ENCODE data around the gene GSK3B.

Gene GSK3B

DNA sequence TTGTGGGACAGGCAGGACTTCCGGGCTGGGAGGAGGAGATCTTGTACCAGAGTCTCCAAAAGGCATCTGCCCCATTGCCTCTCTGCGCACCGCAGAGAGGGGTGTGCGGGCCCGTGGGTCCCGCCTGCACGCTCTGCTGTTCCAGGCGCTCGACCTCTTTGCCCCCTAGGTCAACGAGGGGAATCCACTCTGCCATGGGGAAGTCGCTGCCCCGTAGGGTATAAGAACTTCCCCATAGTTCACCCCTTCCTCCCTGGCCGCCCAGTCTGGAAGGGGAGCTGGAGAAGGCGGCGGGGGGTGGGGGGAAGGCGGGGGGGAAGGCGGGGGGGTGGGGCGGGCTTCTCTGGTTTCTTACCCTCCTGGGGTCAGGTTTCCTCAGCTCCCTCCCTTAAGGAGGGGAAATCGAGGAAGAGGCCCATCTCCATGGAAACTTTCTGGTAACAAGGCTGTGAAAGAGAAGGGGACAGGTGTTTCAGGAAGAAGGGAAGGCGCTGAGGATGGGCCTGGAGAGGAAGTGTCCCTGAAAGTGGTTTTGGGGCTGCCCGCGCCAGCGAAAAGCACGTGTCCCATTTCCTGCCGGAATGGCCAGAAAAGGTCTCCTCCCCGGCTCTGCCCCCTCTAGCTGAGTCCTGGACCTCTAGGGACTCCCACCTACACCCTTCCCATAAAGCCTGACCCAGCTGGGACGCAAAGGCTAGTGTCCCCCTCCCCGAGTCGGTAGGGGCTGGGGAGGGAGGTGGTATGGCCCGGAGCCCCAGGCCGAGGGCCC is 284.8 kb downstream of the GSK3B start:
- DNase-seq (ENCODE audit: low spot score), result peak; percentile 52
- TF ChIP-seq, protein P1, sequence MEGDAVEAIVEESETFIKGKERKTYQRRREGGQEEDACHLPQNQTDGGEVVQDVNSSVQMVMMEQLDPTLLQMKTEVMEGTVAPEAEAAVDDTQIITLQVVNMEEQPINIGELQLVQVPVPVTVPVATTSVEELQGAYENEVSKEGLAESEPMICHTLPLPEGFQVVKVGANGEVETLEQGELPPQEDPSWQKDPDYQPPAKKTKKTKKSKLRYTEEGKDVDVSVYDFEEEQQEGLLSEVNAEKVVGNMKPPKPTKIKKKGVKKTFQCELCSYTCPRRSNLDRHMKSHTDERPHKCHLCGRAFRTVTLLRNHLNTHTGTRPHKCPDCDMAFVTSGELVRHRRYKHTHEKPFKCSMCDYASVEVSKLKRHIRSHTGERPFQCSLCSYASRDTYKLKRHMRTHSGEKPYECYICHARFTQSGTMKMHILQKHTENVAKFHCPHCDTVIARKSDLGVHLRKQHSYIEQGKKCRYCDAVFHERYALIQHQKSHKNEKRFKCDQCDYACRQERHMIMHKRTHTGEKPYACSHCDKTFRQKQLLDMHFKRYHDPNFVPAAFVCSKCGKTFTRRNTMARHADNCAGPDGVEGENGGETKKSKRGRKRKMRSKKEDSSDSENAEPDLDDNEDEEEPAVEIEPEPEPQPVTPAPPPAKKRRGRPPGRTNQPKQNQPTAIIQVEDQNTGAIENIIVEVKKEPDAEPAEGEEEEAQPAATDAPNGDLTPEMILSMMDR (IDR thresholded peaks at IDR 0.05; ENCODE audit: extremely low read depth, missing control alignments), result no peak

DNA sequence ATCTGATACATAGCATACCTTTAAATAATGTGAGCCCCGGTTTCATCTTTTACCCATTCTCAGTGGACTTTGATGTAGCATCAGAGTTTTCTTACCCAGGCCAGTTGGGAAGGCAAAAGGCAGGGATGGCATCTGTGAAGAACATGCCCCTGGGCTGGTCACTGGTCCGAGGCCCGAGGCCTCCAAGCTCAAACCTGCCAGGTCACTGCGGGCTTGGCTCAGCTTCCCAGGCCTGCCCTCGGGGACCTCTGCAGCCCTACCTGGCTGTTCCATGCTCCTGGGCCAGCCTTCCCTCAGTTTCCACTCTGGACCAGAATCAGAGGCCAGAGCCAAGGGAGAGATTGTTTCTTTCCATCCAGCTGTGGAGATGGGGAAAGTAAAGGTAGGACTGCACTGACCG is 285.4 kb downstream of the GSK3B start:
- TF ChIP-seq, protein P1 (IDR thresholded peaks at IDR 0.05; ENCODE audit: extremely low read depth, missing control alignments), result no peak
- no peak for DNase-seq (ENCODE audit: low spot score)

- DNase-seq (ENCODE audit: low spot score), result no peak
- TF ChIP-seq, protein P1 (IDR thresholded peaks at IDR 0.05; ENCODE audit: extremely low read depth, missing control alignments), result no peak
Observed at GRCh38 chr3:119808244-119808643, 286.0 kb downstream of the GSK3B start.

- TF ChIP-seq, protein P1 (IDR thresholded peaks at IDR 0.05; ENCODE audit: extremely low read depth, missing control alignments), result no peak
- DNase-seq (ENCODE audit: low spot score), result no peak
Observed at GRCh38 chr3:119800844-119801243, 293.4 kb downstream of the GSK3B start.

DNA sequence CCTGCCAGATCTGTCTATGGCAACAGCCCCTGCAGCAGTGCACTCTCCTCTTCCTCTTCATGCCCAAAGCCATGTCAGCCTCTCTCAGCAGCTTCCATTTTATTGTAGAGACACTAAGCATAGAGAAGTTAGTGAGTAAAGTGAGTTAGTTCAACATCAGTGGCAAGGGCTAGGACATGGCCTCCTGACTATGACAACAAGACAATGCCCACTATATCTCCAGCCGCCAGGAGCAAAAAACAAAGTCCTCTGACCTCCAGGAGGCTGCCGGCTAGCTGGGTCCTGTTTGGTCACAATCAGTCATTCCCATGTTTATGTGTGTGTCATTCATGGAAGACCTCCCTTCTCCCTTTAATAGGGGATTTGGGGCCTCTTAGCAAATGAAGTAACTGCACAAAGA is 297.5 kb downstream of the GSK3B start:
- TF ChIP-seq, protein P1 (IDR thresholded peaks at IDR 0.05; ENCODE audit: extremely low read depth, missing control alignments), result no peak
- no peak for DNase-seq (ENCODE audit: low spot score)

DNA sequence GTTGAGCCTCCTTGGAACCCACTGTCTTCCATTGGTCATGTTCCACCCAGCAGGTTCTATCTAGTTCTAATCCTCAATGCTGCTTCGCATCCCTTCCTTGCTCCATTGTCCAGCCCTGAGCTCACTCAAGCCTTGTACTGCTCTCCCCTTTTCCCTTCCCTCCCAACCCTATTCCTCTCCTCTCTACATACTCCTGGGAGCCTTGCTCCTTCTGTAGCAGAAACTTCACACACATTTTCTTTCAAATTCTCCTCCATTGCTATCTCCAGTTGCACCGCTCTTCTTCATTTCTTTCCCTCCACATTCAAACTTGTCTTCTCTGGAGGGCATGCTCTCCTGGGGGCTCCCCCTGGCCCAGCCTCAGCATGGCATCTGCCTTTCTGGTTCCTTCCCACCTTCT is 297.9 kb downstream of the GSK3B start:
- TF ChIP-seq, protein P1 (IDR thresholded peaks at IDR 0.05; ENCODE audit: extremely low read depth, missing control alignments), result no peak
- no peak for DNase-seq (ENCODE audit: low spot score)

GRCh38 chr3:119795849-119796248 is 298.4 kb downstream of the GSK3B start:
- no peak for DNase-seq (ENCODE audit: low spot score)
- TF ChIP-seq, protein P1 (IDR thresholded peaks at IDR 0.05; ENCODE audit: extremely low read depth, missing control alignments), result no peak

All from GM20000 (cell line).